GM19193 (cell line): ENCODE data around the gene IARS1.

Experiments used
- POLR2A ChIP-seq: IDR thresholded peaks from 4 replicates; pipeline ENCODE4 v1.6.1; 2011; ENCODE audit not compliant: insufficient read depth, insufficient read length; ENCODE audit errors: extremely low read depth

The IARS1 gene

GRCh38 chr9:92279302-92279701 is 14.2 kb downstream of the IARS1 start:
- no peak for TF ChIP-seq POLR2A

GRCh38 chr9:92278110-92278509 is 15.4 kb downstream of the IARS1 start:
- no peak for TF ChIP-seq POLR2A

- no peak for TF ChIP-seq POLR2A
Measured at GRCh38 chr9:92276331-92277032, 17.0 kb downstream of the IARS1 start.

- no peak for TF ChIP-seq POLR2A
Measured at GRCh38 chr9:92275541-92275940, 18.0 kb downstream of the IARS1 start.

- TF ChIP-seq POLR2A = no peak
Measured at GRCh38 chr9:92270511-92270910, 23.0 kb downstream of the IARS1 start.

- no peak for TF ChIP-seq POLR2A
Measured at GRCh38 chr9:92266486-92266885, 27.0 kb downstream of the IARS1 start.

GRCh38 chr9:92265154-92265553 is 28.3 kb downstream of the IARS1 start:
- no peak for TF ChIP-seq POLR2A

GRCh38 chr9:92263131-92263530 is 30.4 kb downstream of the IARS1 start:
- TF ChIP-seq POLR2A = no peak

- TF ChIP-seq POLR2A = no peak
Measured at GRCh38 chr9:92257327-92257726, 36.2 kb downstream of the IARS1 start.

GRCh38 chr9:92254381-92255337 is 38.8 kb downstream of the IARS1 start:
- TF ChIP-seq POLR2A = no peak

GRCh38 chr9:92253656-92254055 is 39.8 kb downstream of the IARS1 start:
- no peak for TF ChIP-seq POLR2A

- no peak for TF ChIP-seq POLR2A
Measured at GRCh38 chr9:92247981-92248380, 45.5 kb downstream of the IARS1 start.

GRCh38 chr9:92247296-92247695 is 46.2 kb downstream of the IARS1 start:
- no peak for TF ChIP-seq POLR2A

- no peak for TF ChIP-seq POLR2A
Measured at GRCh38 chr9:92245005-92245797, 48.3 kb downstream of the IARS1 start.
